WTC11 (cell line): ENCODE results near the gene RTEL1. TPM values are rescaled to one million over a fixed set of nuclear protein-coding genes. Genes with fewer than 3 reads are reported as not detected.

Experiments used
- ATAC-seq: fragments of 200-7000 bp; cut with Tn5 transposase; 2 replicates; pipeline ENCODE4 v1.10.0; 2021; ENCODE audit warnings: mild to moderate bottlenecking, moderate library complexity
- CTCF ChIA-PET: fragments of 300-600 bp; sonication (Branson Sonifier 250); formaldehyde crosslinking; loops from one replicate; lab custom pipeline; 2021; ENCODE audit warnings: antibody characterized with exemption; lab: Charles Lee
- POLR2A ChIA-PET: fragments of 350-600 bp; sonication (Branson Sonifier 250); formaldehyde crosslinking; loops from one replicate; lab custom pipeline; 2021; ENCODE audit warnings: antibody characterized with exemption; lab: Charles Lee
- DNase-seq: peaks from one replicate; pipeline ENCODE4 v3.0.0; 2021; ENCODE audit warnings: low spot score
- H3K27ac Mint-ChIP-seq: 2 replicates; pipeline ENCODE4 v1.8.0; 2021; ENCODE audit warnings: mixed read lengths
- H3K27me3 Mint-ChIP-seq: 2 replicates; pipeline ENCODE4 v1.8.0; 2021; ENCODE audit warnings: low read depth, mild to moderate bottlenecking, moderate library complexity, mixed read lengths
- H3K36me3 Mint-ChIP-seq: 2 replicates; pipeline ENCODE4 v1.8.0; 2021; ENCODE audit warnings: mixed read lengths
- H3K4me1 Mint-ChIP-seq: 2 replicates; pipeline ENCODE4 v1.8.0; 2022; ENCODE audit warnings: mixed read lengths
- H3K4me3 Mint-ChIP-seq: 2 replicates; pipeline ENCODE4 v1.8.0; 2021; ENCODE audit warnings: mild to moderate bottlenecking, moderate library complexity, mixed read lengths
- H3K9me3 Mint-ChIP-seq: 2 replicates; pipeline ENCODE4 v1.8.0; 2021; ENCODE audit warnings: mixed read lengths
- CTCF ChIP-seq: fragments of 200-600 bp; IDR thresholded peaks from 2 replicates; pipeline ENCODE4 v1.8.0; 2022; ENCODE audit warnings: antibody characterized with exemption
- GRHL2 ChIP-seq: fragments of 250-450 bp; sonication (Bioruptor Pico); IDR thresholded peaks from 2 replicates; pipeline ENCODE4 v1.8.0; 2022; ENCODE audit warnings: mild to moderate bottlenecking, moderate library complexity; ENCODE audit not compliant: insufficient replicate concordance, severe bottlenecking
- HMGXB4 ChIP-seq: sonication (generic); formaldehyde crosslinking; IDR thresholded peaks from 2 replicates; pipeline ENCODE4 v1.8.1; 2023; ENCODE audit warnings: mild to moderate bottlenecking, moderate library complexity, missing genetic modification reagents
- IRF1 ChIP-seq: sonication (generic); formaldehyde crosslinking; IDR thresholded peaks from 2 replicates; pipeline ENCODE4 v1.8.0; 2023; ENCODE audit warnings: missing genetic modification reagents
- JAZF1 ChIP-seq: fragments of 250-450 bp; sonication (Bioruptor Pico); IDR thresholded peaks from 2 replicates; pipeline ENCODE4 v1.9.0; 2021; ENCODE audit warnings: moderate library complexity, mild to moderate bottlenecking, inconsistent platforms
- JUN ChIP-seq: sonication (generic); formaldehyde crosslinking; IDR thresholded peaks from 2 replicates; pipeline ENCODE4 v1.8.0; 2023; ENCODE audit warnings: mild to moderate bottlenecking, missing genetic modification reagents
- NFE2L1 ChIP-seq: sonication (generic); formaldehyde crosslinking; IDR thresholded peaks from 2 replicates; pipeline ENCODE4 v1.8.1; 2023; ENCODE audit warnings: missing genetic modification reagents
- NR1H2 ChIP-seq: sonication (generic); formaldehyde crosslinking; IDR thresholded peaks from 2 replicates; pipeline ENCODE4 v1.9.0; 2021; ENCODE audit warnings: mild to moderate bottlenecking, moderate library complexity, missing genetic modification reagents
- NR3C1 ChIP-seq: sonication (generic); formaldehyde crosslinking; conservative IDR thresholded peaks from 2 replicates; pipeline ENCODE4 v1.8.1; 2023; ENCODE audit warnings: low read depth, mild to moderate bottlenecking, missing genetic modification reagents
- OVOL2 ChIP-seq: fragments of 250-450 bp; sonication (Bioruptor Pico); IDR thresholded peaks from 2 replicates; pipeline ENCODE4 v1.9.0; 2021; ENCODE audit warnings: mild to moderate bottlenecking, borderline replicate concordance
- SMAD3 ChIP-seq: sonication (generic); formaldehyde crosslinking; IDR thresholded peaks from 2 replicates; pipeline ENCODE4 v1.8.0; 2022; ENCODE audit warnings: missing genetic modification reagents, mild to moderate bottlenecking, borderline replicate concordance
- TEAD1 ChIP-seq: sonication (generic); formaldehyde crosslinking; IDR thresholded peaks from 2 replicates; pipeline ENCODE4 v1.8.0; 2022; ENCODE audit warnings: mild to moderate bottlenecking, missing genetic modification reagents
- ZBTB43 ChIP-seq: sonication (generic); formaldehyde crosslinking; IDR thresholded peaks from 2 replicates; pipeline ENCODE4 v1.8.1; 2023; ENCODE audit warnings: mild to moderate bottlenecking, missing genetic modification reagents
- ZNF138 ChIP-seq: sonication (generic); formaldehyde crosslinking; conservative IDR thresholded peaks from 2 replicates; pipeline ENCODE4 v1.8.1; 2022; ENCODE audit warnings: mild to moderate bottlenecking, moderate library complexity, missing genetic modification reagents
- ZNF219 ChIP-seq: sonication (generic); formaldehyde crosslinking; IDR thresholded peaks from 2 replicates; pipeline ENCODE4 v1.8.0; 2023; ENCODE audit warnings: missing genetic modification reagents, mild to moderate bottlenecking, borderline replicate concordance
- ZNF232 ChIP-seq: sonication (generic); formaldehyde crosslinking; IDR thresholded peaks from 2 replicates; pipeline ENCODE4 v1.8.0; 2022; ENCODE audit warnings: mild to moderate bottlenecking, missing genetic modification reagents
- ZNF396 ChIP-seq: fragments of 250-450 bp; sonication (Bioruptor Pico); IDR thresholded peaks from 2 replicates; pipeline ENCODE4 v1.8.0; 2021; ENCODE audit warnings: mild to moderate bottlenecking, moderate library complexity, borderline replicate concordance
- ZNF532 ChIP-seq: fragments of 250-450 bp; sonication (Bioruptor Pico); IDR thresholded peaks from 2 replicates; pipeline ENCODE4 v1.9.0; 2021; ENCODE audit warnings: mild to moderate bottlenecking, borderline replicate concordance
- total RNA-seq: library from RNA; stranded (reverse); gene quantifications from 3 replicates; pipeline ENCODE4 v1.2.3, GENCODE V29; 2021
- TF ChIP-seq, protein P1 (sequence below): sonication (generic); formaldehyde crosslinking; IDR thresholded peaks from 2 replicates; pipeline ENCODE4 v1.8.0; 2022; ENCODE audit warnings: mild to moderate bottlenecking, missing genetic modification reagents
- TF ChIP-seq, protein P2 (sequence below): fragments of 250-450 bp; sonication (Bioruptor Pico); IDR thresholded peaks from 2 replicates; pipeline ENCODE4 v1.9.0; 2021; ENCODE audit warnings: mild to moderate bottlenecking

RTEL1 gene
- total RNA-seq, 1 experiment from 2014 or later, result 44.9 TPM

DNA sequence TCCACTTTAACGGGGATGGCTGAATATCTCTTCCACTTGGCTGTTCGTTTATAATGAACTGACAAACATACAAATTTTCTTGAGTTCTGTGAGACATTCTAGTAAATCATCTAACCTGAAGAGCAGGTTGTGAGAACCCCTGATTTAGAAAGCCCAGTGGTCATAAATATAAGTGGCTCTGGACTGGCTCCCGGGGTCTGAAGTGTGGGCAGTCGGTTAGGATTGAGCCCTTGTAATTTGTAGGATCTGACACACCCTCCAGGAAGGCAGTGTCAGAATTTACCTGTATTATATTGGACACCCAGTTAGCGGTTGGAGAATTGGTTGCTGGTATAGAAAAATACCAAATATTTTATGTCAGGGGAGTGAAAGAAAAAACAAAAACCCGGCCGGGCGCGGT lies 24.4 kb upstream of the RTEL1 start:
- DNase-seq (no peak), ATAC-seq (no peak)
- no peaks in the 10 kb centered on the region for H3K36me3 Mint-ChIP-seq
- ChIA-PET POLR2A (no interaction called here), CTCF (interaction anchor here (0.7 kb wide), 1 partner anchor 113 kb away, joined by 6 read pairs; no protein-coding TSS in a partner anchor)
- H3K4me3 Mint-ChIP-seq, result no peak overlapping the region
- H3K27ac Mint-ChIP-seq, result no peak overlapping the region
- H3K4me1 Mint-ChIP-seq, result peaks cover under 1% of the 10 kb centered on the region; the same call in 1 of the 2 replicates
- no peaks in the 10 kb centered on the region for H3K9me3 Mint-ChIP-seq
- TF ChIP-seq ZNF232 (CRISPR knock-in tag) (no peak), NR1H2 (CRISPR knock-in tag) (no peak), ZNF396 (no peak), NFE2L1 (CRISPR knock-in tag) (no peak), ZNF219 (CRISPR knock-in tag) (no peak), ZNF532 (CRISPR knock-in tag) (no peak)
- peaks cover 11% of the 10 kb centered on the region for H3K27me3 Mint-ChIP-seq

DNA sequence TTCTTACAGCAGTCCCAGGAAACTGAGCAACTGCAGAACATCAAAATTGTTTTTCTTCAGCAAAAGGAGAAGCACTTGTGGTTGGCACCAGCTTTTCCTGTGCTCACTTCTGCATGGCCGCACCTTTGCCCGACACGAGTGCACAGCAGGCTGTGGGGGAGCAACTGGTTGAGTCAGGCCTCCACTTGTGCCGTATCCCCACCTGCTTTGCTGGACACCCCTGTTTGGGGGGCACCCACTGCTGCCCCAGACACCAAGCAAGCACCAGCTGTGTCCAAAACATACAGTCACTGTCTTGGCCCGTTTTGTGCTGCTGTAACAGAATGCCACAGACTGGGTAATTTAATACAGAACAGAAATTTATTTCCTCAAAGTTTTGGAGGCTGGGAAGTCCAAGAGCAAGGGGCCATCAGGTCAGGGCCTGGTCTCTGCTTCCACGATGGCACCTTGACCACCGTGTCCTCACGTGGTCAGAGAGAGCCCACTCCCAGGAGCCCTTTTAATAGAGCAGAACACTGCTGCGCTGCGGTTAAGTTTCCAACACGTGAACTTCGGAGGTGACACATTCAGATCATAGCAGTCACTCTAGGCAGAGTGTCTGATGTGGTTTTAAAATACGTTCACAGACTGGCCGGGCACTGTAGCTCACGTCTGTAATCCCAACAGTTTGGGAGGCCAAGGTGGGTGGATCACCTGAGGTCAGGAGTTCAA lies 22.5 kb upstream of the RTEL1 start:
- Mint-ChIP-seq H3K4me1 (peaks cover 5% of the 10 kb centered on the region), H3K4me3 (no peak overlapping the region), H3K9me3 (no peaks in the 10 kb centered on the region), H3K36me3 (no peaks in the 10 kb centered on the region), H3K27me3 (peaks cover 11% of the 10 kb centered on the region), H3K27ac (no peak overlapping the region)
- no peak for DNase-seq
- ATAC-seq, result no peak
- CTCF ChIA-PET, result no interaction called here
- TF ChIP-seq NR3C1 (CRISPR knock-in tag) (no peak), NFE2L1 (CRISPR knock-in tag) (no peak), CTCF (no peak), JAZF1 (CRISPR knock-in tag) (no peak), GRHL2 (CRISPR knock-in tag) (no peak), JUN (CRISPR knock-in tag) (no peak), TEAD1 (no peak), OVOL2 (CRISPR knock-in tag) (no peak), ZBTB43 (CRISPR knock-in tag) (no peak), HMGXB4 (CRISPR knock-in tag) (no peak), SMAD3 (CRISPR knock-in tag) (no peak), IRF1 (CRISPR knock-in tag) (no peak), ZNF138 (CRISPR knock-in tag) (no peak)
- TF ChIP-seq, protein P1, sequence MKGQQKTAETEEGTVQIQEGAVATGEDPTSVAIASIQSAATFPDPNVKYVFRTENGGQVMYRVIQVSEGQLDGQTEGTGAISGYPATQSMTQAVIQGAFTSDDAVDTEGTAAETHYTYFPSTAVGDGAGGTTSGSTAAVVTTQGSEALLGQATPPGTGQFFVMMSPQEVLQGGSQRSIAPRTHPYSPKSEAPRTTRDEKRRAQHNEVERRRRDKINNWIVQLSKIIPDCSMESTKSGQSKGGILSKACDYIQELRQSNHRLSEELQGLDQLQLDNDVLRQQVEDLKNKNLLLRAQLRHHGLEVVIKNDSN (CRISPR knock-in tag), result no peak
- TF ChIP-seq, protein P2, sequence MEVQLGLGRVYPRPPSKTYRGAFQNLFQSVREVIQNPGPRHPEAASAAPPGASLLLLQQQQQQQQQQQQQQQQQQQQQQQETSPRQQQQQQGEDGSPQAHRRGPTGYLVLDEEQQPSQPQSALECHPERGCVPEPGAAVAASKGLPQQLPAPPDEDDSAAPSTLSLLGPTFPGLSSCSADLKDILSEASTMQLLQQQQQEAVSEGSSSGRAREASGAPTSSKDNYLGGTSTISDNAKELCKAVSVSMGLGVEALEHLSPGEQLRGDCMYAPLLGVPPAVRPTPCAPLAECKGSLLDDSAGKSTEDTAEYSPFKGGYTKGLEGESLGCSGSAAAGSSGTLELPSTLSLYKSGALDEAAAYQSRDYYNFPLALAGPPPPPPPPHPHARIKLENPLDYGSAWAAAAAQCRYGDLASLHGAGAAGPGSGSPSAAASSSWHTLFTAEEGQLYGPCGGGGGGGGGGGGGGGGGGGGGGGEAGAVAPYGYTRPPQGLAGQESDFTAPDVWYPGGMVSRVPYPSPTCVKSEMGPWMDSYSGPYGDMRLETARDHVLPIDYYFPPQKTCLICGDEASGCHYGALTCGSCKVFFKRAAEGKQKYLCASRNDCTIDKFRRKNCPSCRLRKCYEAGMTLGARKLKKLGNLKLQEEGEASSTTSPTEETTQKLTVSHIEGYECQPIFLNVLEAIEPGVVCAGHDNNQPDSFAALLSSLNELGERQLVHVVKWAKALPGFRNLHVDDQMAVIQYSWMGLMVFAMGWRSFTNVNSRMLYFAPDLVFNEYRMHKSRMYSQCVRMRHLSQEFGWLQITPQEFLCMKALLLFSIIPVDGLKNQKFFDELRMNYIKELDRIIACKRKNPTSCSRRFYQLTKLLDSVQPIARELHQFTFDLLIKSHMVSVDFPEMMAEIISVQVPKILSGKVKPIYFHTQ (CRISPR knock-in tag), result no peak
- POLR2A ChIA-PET, result no interaction called here
